ENCODE data around the gene POU6F2. TPM values are rescaled to one million over a fixed set of nuclear protein-coding genes. Genes with fewer than 3 reads are reported as not detected.

POU6F2 gene
- total RNA-seq, 1 donor from 2014 or later = 2.9 TPM

GRCh38 chr7:39399986-39400385 is 422.3 kb downstream of the POU6F2 start:
- intact Hi-C loops (cut with DNase I) = no loop called here
- DNase-seq (ENCODE audit: low spot score) = no peak
- ATAC-seq = no peak

- DNase-seq (ENCODE audit: low spot score) (no peak), ATAC-seq (no peak)
- intact Hi-C loops (cut with DNase I) = no loop called here
These were observed 423.1 kb downstream of the POU6F2 start for GRCh38 chr7:39400836-39401235.

GRCh38 chr7:39402034-39402433 is 424.3 kb downstream of the POU6F2 start:
- DNase-seq (ENCODE audit: low spot score) (no peak), ATAC-seq (no peak)
- intact Hi-C loops (cut with DNase I) = no loop called here

- intact Hi-C loops (cut with DNase I) = no loop called here
- no peak for DNase-seq (ENCODE audit: low spot score)
These were observed 427.2 kb downstream of the POU6F2 start for GRCh38 chr7:39404907-39405306.

GRCh38 chr7:39405581-39405980 is 427.9 kb downstream of the POU6F2 start:
- ATAC-seq (no peak), DNase-seq (ENCODE audit: low spot score) (no peak)
- intact Hi-C loops (cut with DNase I) = no loop called here

More at GRCh38 chr7:39404907-39405306, 427.2 kb downstream of the POU6F2 start:
- ATAC-seq = no peak

GRCh38 chr7:39406467-39406866 is 428.8 kb downstream of the POU6F2 start:
- intact Hi-C loops (cut with DNase I) = no loop called here
- ATAC-seq = no peak

GRCh38 chr7:39407137-39407536 is 429.4 kb downstream of the POU6F2 start:
- intact Hi-C loops (cut with DNase I) = no loop called here
- DNase-seq (ENCODE audit: low spot score) = no peak
- ATAC-seq = no peak

More at GRCh38 chr7:39406467-39406866, 428.8 kb downstream of the POU6F2 start:
- no peak for DNase-seq (ENCODE audit: low spot score)

GRCh38 chr7:39407723-39408122 is 430.0 kb downstream of the POU6F2 start:
- DNase-seq (ENCODE audit: low spot score) (no peak), ATAC-seq (no peak)
- intact Hi-C loops (cut with DNase I) = no loop called here

GRCh38 chr7:39408906-39409305 is 431.2 kb downstream of the POU6F2 start:
- DNase-seq (ENCODE audit: low spot score) (no peak), ATAC-seq (no peak)
- intact Hi-C loops (cut with DNase I) = no loop called here

- intact Hi-C loops (cut with DNase I) = no loop called here
- no peak for DNase-seq (ENCODE audit: low spot score)
- ATAC-seq = no peak
These were observed 432.9 kb downstream of the POU6F2 start for GRCh38 chr7:39410582-39410981.

GRCh38 chr7:39413636-39414223 is 436.0 kb downstream of the POU6F2 start:
- intact Hi-C loops (cut with DNase I) = no loop called here
- ATAC-seq (peak; percentile 51), DNase-seq (ENCODE audit: low spot score) (no peak)

GRCh38 chr7:39414224-39415035 is 436.7 kb downstream of the POU6F2 start:
- ATAC-seq (peak; percentile 81), DNase-seq (ENCODE audit: low spot score) (peak; percentile 64)
- intact Hi-C loops (cut with DNase I) = no loop called here

- intact Hi-C loops (cut with DNase I) = no loop called here
- no peak for ATAC-seq
- no peak for DNase-seq (ENCODE audit: low spot score)
These were observed 437.5 kb downstream of the POU6F2 start for GRCh38 chr7:39415091-39415787.

GRCh38 chr7:39416866-39417265 is 439.2 kb downstream of the POU6F2 start:
- intact Hi-C loops (cut with DNase I) = no loop called here
- no peak for ATAC-seq
- no peak for DNase-seq (ENCODE audit: low spot score)

GRCh38 chr7:39417642-39418041 is 439.9 kb downstream of the POU6F2 start:
- intact Hi-C loops (cut with DNase I) = no loop called here
- DNase-seq (ENCODE audit: low spot score) (no peak), ATAC-seq (no peak)

GRCh38 chr7:39421251-39421650 is 443.5 kb downstream of the POU6F2 start:
- ATAC-seq (no peak), DNase-seq (ENCODE audit: low spot score) (no peak)
- intact Hi-C loops (cut with DNase I) = no loop called here

GRCh38 chr7:39421661-39422060 is 444.0 kb downstream of the POU6F2 start:
- intact Hi-C loops (cut with DNase I) = no loop called here
- ATAC-seq (no peak), DNase-seq (ENCODE audit: low spot score) (no peak)

GRCh38 chr7:39428221-39428620 is 450.5 kb downstream of the POU6F2 start:
- intact Hi-C loops (cut with DNase I) = no loop called here

GRCh38 chr7:39429421-39429820 is 451.7 kb downstream of the POU6F2 start:
- ATAC-seq = no peak
- DNase-seq (ENCODE audit: low spot score) = no peak
- intact Hi-C loops (cut with DNase I) = no loop called here

More at GRCh38 chr7:39428221-39428620, 450.5 kb downstream of the POU6F2 start:
- ATAC-seq (no peak), DNase-seq (ENCODE audit: low spot score) (no peak)

- no peak for ATAC-seq
- DNase-seq (ENCODE audit: low spot score) = no peak
- intact Hi-C loops (cut with DNase I) = no loop called here
These were observed 452.7 kb downstream of the POU6F2 start for GRCh38 chr7:39430441-39430840.
